ENCODE measurements around the gene DNAI4.
A peak's percentile ranks its signal among the peaks of the same experiment; 100 is the strongest.
"Not testable (repeated sequence)": the region's sequence is repeated elsewhere in the genome, so short reads cannot be mapped to it uniquely, and the experiment has no call there.

Gene DNAI4

GRCh38 chr1:66824771-66825170, 99.9 kb downstream of the DNAI4 start:
- ATAC-seq: no peak
- Mint-ChIP-seq H3K27me3 (no peaks in the 10 kb centered on the region), H3K4me3 (no peak overlapping the region), H3K27ac (no peak overlapping the region), H3K9me3 (no peaks in the 10 kb centered on the region), H3K4me1 (no peaks in the 10 kb centered on the region), H3K36me3 (no peaks in the 10 kb centered on the region)

GRCh38 chr1:66809736-66810326, 114.8 kb downstream of the DNAI4 start:
- ATAC-seq: no peak
- Mint-ChIP-seq H3K4me3 (no peak overlapping the region), H3K4me1 (no peaks in the 10 kb centered on the region), H3K9me3 (peaks cover 3% of the 10 kb centered on the region), H3K27me3 (peaks cover 11% of the 10 kb centered on the region), H3K36me3 (no peaks in the 10 kb centered on the region), H3K27ac (no peak overlapping the region)

GRCh38 chr1:66809245-66809644, 115.4 kb downstream of the DNAI4 start:
- no peak for ATAC-seq
- Mint-ChIP-seq H3K27me3 (peaks cover 16% of the 10 kb centered on the region), H3K36me3 (no peaks in the 10 kb centered on the region)

GRCh38 chr1:66795839-66796238, 128.8 kb downstream of the DNAI4 start:
- not testable (repeated sequence) for H3K4me3 Mint-ChIP-seq, H3K27me3 Mint-ChIP-seq, H3K4me1 Mint-ChIP-seq, H3K27ac Mint-ChIP-seq, H3K36me3 Mint-ChIP-seq, H3K9me3 Mint-ChIP-seq, ATAC-seq

More at GRCh38 chr1:66809245-66809644, 115.4 kb downstream of the DNAI4 start:
- no peak overlapping the region for H3K4me3 Mint-ChIP-seq
- no peak overlapping the region for H3K27ac Mint-ChIP-seq
- no peaks in the 10 kb centered on the region for H3K4me1 Mint-ChIP-seq
- peaks cover 3% of the 10 kb centered on the region for H3K9me3 Mint-ChIP-seq

- H3K9me3 Mint-ChIP-seq: no peaks in the 10 kb centered on the region
- no peaks in the 10 kb centered on the region for H3K36me3 Mint-ChIP-seq
- no peaks in the 10 kb centered on the region for H3K27me3 Mint-ChIP-seq
- H3K4me3 Mint-ChIP-seq: no peak overlapping the region
- no peak overlapping the region for H3K27ac Mint-ChIP-seq
- peaks cover 20% of the 10 kb centered on the region for H3K4me1 Mint-ChIP-seq
- ATAC-seq: no peak
Measured at GRCh38 chr1:66791621-66792610, 132.7 kb downstream of the DNAI4 start.

GRCh38 chr1:66788231-66788939, 136.3 kb downstream of the DNAI4 start:
- no peaks in the 10 kb centered on the region for H3K9me3 Mint-ChIP-seq
- peak overlapping the region; percentile 66 for H3K27ac Mint-ChIP-seq
- ATAC-seq: peak; percentile 62
- peak overlapping the region; percentile 30 for H3K4me3 Mint-ChIP-seq
- no peaks in the 10 kb centered on the region for H3K27me3 Mint-ChIP-seq
- H3K4me1 Mint-ChIP-seq: peaks cover 20% of the 10 kb centered on the region
- H3K36me3 Mint-ChIP-seq: no peaks in the 10 kb centered on the region

- H3K36me3 Mint-ChIP-seq: no peaks in the 10 kb centered on the region
- H3K4me3 Mint-ChIP-seq: no peak overlapping the region
- H3K4me1 Mint-ChIP-seq: peaks cover 20% of the 10 kb centered on the region
- H3K9me3 Mint-ChIP-seq: no peaks in the 10 kb centered on the region
- no peak overlapping the region for H3K27ac Mint-ChIP-seq
- H3K27me3 Mint-ChIP-seq: no peaks in the 10 kb centered on the region
- no peak for ATAC-seq
Measured at GRCh38 chr1:66787641-66788040, 137.0 kb downstream of the DNAI4 start.

- H3K36me3 Mint-ChIP-seq, H3K4me3 Mint-ChIP-seq, H3K27me3 Mint-ChIP-seq, ATAC-seq, H3K9me3 Mint-ChIP-seq, H3K27ac Mint-ChIP-seq: not testable (repeated sequence)
- H3K4me1 Mint-ChIP-seq: peaks cover 15% of the 10 kb centered on the region
Measured at GRCh38 chr1:66785800-66786199, 138.9 kb downstream of the DNAI4 start.

- Mint-ChIP-seq H3K4me3 (no peak overlapping the region), H3K4me1 (no peaks in the 10 kb centered on the region), H3K27ac (no peak overlapping the region), H3K9me3 (peaks cover 4% of the 10 kb centered on the region), H3K27me3 (peaks cover 27% of the 10 kb centered on the region), H3K36me3 (no peaks in the 10 kb centered on the region)
- ATAC-seq: no peak
Measured at GRCh38 chr1:66779475-66780078, 145.1 kb downstream of the DNAI4 start.

GRCh38 chr1:66778969-66779368, 145.7 kb downstream of the DNAI4 start:
- H3K27ac Mint-ChIP-seq: no peak overlapping the region
- H3K4me3 Mint-ChIP-seq: no peak overlapping the region
- peaks cover 4% of the 10 kb centered on the region for H3K9me3 Mint-ChIP-seq
- H3K36me3 Mint-ChIP-seq: no peaks in the 10 kb centered on the region
- ATAC-seq: no peak
- H3K4me1 Mint-ChIP-seq: no peaks in the 10 kb centered on the region
- H3K27me3 Mint-ChIP-seq: peaks cover 27% of the 10 kb centered on the region

GRCh38 chr1:66778266-66778665, 146.4 kb downstream of the DNAI4 start:
- Mint-ChIP-seq H3K9me3 (peaks cover 4% of the 10 kb centered on the region), H3K36me3 (no peaks in the 10 kb centered on the region), H3K4me3 (no peak overlapping the region), H3K27me3 (peaks cover 27% of the 10 kb centered on the region), H3K27ac (no peak overlapping the region), H3K4me1 (no peaks in the 10 kb centered on the region)
- ATAC-seq: no peak

- Mint-ChIP-seq H3K27ac (no peak overlapping the region), H3K4me3 (no peak overlapping the region), H3K9me3 (peaks cover 4% of the 10 kb centered on the region), H3K27me3 (peaks cover 27% of the 10 kb centered on the region), H3K4me1 (no peaks in the 10 kb centered on the region), H3K36me3 (no peaks in the 10 kb centered on the region)
- ATAC-seq: no peak
Measured at GRCh38 chr1:66777831-66778230, 146.8 kb downstream of the DNAI4 start.

GRCh38 chr1:66775646-66776045, 149.0 kb downstream of the DNAI4 start:
- Mint-ChIP-seq H3K9me3 (peaks cover 4% of the 10 kb centered on the region), H3K4me3 (no peak overlapping the region), H3K36me3 (no peaks in the 10 kb centered on the region), H3K4me1 (no peaks in the 10 kb centered on the region), H3K27ac (no peak overlapping the region), H3K27me3 (peaks cover 27% of the 10 kb centered on the region)
- ATAC-seq: no peak

GRCh38 chr1:66774438-66774837, 150.2 kb downstream of the DNAI4 start:
- H3K4me1 Mint-ChIP-seq: no peaks in the 10 kb centered on the region
- no peak overlapping the region for H3K4me3 Mint-ChIP-seq
- ATAC-seq: no peak
- H3K27me3 Mint-ChIP-seq: peaks cover 18% of the 10 kb centered on the region
- no peaks in the 10 kb centered on the region for H3K9me3 Mint-ChIP-seq
- H3K27ac Mint-ChIP-seq: no peak overlapping the region
- H3K36me3 Mint-ChIP-seq: no peaks in the 10 kb centered on the region

GRCh38 chr1:66773227-66773626, 151.4 kb downstream of the DNAI4 start:
- ATAC-seq: no peak
- Mint-ChIP-seq H3K9me3 (no peaks in the 10 kb centered on the region), H3K27me3 (peaks cover 11% of the 10 kb centered on the region), H3K36me3 (no peaks in the 10 kb centered on the region), H3K4me3 (no peak overlapping the region), H3K4me1 (no peaks in the 10 kb centered on the region), H3K27ac (no peak overlapping the region)

Measured in stimulated activated memory B cell treated with anti-CD40 and anti-IgM and Interleukin-4, amounts not matched to agents 10 μg/mL and 1 μg/mL and 100 μg/mL, for 72 hours (primary cell).